NK-92 (cell line): ENCODE results near the gene GJC3.
"Not testable (repeated sequence)": the region's sequence is repeated elsewhere in the genome, so short reads cannot be mapped to it uniquely, and the experiment has no call there.

Experiments
- DNase-seq: peaks from one replicate; lab custom pipeline; 2025; ENCODE audit not compliant: unreplicated experiment; lab: John Stamatoyannopoulos, UW

GJC3 gene

DNA sequence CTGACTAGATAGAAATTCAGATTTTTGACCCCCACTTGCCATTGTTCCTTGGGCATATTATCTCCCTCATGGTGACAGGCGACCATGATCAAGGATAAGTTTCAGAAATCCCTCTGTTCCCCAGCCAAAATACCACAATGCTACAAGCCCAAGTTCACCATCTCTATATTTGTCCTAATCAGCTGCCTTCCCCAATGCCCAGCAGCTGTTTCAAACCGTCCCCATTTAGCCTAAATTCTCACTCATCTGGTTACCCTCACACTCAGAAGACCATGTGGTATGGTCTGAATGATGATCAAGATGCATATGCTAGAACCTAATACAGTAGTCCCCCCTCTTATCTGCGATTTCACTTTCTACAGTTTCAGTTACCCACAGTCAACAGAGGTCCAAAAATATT lies 956 bp upstream of the GJC3 start:
- DNase-seq = no peak

DNA sequence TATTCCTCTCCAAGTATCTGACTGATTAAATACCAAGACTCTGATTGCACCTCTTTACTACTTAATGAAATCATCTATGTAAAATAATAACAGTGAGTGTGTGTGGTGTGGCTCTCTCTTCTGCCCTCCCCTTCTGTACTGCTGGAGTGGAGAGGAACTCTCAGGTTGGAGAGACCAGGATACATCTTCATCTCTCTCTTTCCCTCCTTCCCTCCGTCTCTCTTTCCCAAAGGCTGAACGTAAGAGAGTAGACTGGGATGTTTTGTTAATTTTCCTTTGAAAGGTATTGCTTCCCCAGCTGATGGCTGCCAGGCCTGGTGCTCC lies 272 bp upstream of the GJC3 start:
- DNase-seq = no peak

DNA sequence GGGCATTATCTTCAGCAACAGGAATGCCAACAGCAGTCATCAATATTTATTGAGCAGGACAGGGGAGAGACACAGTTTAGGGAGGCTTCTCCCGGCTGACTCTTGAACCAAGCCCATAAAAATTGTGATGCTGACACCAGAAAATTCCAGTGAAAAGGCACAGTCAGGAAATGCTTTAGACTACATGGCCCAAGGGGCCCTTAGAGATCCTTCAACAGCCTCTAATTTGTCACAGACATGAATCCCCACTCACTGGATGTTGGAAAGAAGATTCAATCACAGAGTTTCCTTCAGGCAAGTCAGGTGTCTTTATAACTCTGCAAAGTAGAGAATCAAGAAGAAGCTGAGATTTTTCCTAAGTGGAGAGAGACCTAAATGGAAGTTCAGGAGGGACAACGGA lies 1.2 kb downstream of the GJC3 start:
- DNase-seq = no peak

DNA sequence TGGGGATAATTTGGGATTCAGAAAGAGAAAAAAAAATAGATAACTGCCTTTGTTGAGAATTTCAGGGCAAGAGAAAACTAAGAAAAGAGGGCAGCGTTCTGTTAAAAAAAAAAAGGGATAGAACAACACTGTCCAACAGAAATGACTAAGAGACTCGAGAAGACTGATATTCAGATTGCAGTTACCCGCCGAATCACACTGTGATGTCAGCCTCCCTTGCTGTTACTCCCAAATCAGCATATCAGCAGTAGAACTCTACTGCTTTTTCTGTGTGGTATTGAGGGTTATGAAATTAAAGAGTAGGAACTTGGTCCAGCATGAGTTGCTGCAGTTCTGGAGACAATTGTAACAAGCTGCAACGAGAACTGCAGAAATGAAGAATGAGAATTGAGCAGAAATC lies 1.9 kb downstream of the GJC3 start:
- DNase-seq = no peak

DNA sequence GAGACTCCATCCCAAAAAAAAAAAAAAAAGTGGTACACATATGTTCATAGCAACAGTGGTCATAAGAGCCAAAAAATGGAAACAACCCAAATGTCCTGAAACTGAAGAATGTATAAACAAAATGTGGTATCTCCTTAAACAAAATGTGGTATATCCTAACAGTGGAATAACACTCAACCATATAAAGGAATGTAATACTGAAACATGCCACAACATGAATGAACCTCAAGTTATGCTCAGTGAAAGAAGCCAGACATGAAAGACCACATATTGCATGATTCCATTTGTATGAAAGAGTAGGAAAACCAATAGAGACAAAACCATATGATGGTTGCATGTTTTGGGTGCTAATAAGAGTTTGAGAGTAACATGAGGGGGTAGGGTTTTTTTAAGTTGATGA lies 3.1 kb downstream of the GJC3 start:
- DNase-seq = no peak

DNA sequence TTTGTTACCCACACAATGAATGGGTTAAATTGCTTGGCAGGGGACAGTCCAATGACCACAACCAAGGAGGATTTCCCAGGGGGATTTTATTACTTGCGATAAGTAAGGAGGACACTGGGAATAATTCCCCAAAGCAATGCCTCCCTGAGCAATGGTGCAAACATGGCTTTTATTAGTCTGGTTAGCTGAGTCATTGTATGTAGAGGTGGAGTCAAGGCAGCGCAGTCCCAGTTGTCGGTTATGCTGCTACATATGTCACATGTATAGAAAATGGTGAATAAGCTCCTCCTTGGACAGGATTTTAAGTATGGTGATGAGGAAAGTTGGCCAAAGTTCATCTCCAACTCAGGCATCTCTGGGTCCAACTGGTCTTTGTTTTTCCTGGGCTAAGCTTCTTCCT lies 6.2 kb downstream of the GJC3 start:
- no peak for DNase-seq

DNA sequence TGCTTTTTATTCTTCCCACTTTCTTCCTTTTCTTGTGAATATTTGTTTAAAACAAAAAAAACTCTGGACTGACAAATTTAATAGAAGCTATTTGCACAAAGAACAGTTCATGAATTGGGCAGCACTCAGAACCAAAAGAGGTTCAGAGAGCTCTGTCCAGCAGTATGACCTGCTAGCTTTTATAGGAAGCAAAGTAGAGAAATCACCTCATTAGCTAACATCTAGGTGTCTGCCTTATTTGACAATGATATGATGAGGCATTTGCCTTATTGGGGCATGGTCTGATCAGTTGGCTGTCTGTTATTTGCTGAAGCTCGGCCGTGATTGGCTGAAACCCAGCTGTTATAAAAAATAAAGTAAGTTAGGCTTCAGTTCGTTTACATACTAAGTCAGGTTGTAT lies 9.3 kb downstream of the GJC3 start:
- no peak for DNase-seq

DNA sequence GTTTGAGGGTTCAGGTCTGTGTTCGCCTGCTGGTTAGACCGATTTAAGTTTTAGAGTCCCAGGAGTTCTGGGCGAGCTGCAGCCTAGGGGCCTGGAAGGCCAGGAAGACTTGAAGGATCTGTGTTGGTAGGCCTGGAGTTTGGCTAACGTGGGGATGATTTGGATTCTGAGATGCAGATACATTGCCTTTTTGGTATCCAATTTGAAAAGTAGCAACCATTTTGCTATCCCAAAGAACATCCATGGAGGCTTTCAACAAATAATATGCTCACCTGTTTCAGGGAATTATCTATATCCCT lies 9.7 kb downstream of the GJC3 start:
- DNase-seq = no peak

DNA sequence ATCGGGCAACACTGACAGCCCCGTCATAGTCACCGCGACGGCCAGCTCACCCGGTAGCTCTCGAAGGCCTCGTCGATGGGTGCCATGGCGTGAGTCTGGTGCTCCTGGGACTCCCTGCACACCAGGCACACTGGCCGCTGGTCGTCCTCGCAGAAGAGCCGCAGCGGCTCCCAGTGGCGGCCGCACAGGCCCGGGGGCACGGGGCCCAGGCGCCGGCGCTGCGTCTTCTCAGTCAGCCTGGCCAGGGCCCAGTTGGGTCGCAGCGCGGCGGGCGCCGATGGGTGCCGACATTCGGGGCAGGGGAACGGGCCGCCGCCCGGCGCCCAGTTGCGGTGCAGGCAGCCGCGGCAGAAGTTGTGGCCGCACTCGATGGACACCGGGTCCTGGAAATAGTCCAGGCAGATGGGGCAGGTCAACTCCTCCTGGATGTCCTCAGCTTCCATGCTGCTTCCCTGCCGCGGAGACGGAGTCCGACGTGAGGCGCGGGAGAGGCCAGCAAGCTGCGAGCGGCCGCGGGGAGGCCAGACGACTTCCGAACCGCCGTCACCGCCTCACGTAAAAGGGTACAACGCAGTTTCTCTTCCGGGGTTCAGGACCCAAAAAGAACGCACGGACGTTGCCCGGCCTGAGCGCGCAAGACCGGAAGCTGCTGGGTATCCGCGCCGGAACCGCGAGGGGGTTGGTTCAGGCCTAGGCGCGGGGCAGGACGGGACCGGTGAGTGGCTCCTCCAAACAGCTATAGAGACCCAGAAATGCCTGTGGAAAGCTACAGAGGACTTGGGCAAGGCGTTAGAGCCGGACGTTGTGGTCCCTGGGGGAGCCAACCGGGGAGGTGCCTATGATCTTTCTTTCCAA lies 10.2 kb downstream of the GJC3 start, which contains the start of gene TRIM4:
Gene TRIM4, minus strand, starts transcription at position 572 of the 855 bp plus-strand sequence. Its CDS starts 129 bp downstream, at position 443.
- no peak for DNase-seq

DNA sequence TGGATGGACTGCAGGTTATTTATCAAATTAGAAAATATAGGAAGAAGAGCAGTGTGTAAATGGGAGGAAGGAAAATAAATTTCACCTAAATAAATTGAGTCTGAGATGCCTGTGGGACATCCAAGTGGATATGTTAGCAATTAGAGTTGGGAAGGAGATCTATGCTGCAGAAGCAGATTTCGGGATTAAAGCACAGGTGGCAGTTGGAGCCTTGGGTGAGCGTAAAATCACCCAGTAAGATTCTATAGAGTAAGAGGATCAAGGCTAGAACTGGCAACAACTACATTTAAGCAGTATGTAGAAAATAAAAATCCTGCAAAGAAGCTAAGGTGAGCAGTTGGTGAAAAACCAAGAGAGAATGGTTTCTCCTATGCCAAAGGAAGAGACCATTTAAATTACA lies 18.4 kb downstream of the GJC3 start:
- DNase-seq = no peak

DNA sequence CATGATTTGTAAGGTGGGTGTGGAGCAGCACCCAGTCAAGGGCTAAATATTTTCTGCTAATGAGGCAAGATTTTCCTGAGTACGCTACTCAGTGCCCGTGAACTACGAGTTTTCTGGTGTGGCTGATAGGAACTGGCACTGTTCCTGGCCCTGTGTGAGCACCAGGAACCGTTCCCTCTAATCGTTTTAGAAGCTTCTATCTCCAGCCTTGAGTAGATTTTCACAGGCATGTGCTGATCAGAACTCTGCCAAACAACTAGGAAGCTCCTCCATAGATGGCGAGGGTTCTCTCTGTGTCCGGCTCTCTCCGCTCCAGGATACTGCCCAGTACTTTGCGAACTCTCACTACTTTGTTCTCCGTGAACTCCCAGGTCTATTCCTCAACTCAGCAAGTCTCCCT lies 27.8 kb downstream of the GJC3 start:
- no peak for DNase-seq

DNA sequence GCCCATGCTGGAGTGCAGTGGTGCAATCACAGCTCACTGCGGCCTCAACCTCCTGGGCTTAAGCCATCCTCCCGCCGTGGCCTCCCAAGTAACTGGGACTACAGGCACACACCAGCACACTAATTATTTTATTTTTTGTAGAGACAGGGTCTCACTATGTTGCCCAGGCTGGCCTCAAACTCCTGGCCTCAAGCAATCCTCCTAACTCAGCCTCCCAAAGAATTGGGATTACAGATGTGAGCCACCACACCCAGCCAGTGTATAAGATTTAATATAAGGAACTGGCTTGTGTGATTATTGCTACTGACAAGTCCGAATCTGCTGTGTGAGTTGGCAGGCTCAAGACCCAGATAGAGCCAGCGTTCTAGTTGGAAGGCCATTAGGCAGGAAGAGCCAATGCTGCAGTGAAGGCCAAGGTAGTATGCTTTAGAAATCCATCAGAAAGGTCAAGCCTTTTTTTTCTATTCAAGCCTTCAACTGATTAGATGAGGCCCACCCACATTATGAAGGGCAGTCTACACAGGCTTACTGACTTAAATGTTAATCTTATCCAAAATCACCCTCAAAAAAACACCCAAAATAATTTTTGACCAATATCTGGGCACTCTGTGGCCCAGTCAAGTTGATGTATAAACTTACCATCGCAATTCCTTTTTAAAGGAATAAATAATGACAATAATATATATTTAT lies 29.4 kb downstream of the GJC3 start:
- DNase-seq = no peak

DNA sequence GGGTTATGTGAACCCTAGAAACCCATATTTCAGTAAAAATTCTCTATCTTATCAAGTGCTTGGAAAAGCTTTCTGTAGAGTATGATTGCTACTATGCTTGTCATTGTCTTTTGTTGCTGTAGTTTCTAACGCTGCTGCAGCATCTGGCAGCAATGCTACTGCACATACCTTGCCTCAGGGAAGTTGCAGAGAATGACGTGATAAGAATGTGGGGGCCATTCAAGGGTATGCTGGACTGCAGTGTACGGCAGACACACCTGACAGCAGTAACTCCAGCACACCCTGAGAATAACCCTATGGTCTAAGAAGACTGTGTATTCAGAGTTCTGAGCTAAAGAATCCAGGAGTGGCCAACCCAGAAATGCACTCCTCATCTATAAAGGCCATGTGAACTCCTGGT lies 30.6 kb downstream of the GJC3 start:
- DNase-seq = no peak

DNA sequence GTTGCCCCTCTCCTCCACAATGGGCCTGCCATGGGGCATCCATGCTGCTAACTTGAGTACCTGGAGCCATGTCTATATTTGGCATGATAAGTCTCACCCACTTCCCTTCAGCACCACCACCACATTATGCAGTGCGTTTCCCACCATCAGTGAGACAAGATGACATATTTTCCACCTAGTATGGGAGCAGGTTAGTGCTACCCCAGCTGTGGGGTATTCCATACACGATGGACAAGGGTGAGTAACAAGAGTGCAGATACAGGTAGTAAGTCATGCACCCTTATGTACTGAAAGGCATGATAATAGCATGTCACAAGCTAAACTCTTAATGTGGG lies 31.4 kb downstream of the GJC3 start:
- no peak for DNase-seq

DNA sequence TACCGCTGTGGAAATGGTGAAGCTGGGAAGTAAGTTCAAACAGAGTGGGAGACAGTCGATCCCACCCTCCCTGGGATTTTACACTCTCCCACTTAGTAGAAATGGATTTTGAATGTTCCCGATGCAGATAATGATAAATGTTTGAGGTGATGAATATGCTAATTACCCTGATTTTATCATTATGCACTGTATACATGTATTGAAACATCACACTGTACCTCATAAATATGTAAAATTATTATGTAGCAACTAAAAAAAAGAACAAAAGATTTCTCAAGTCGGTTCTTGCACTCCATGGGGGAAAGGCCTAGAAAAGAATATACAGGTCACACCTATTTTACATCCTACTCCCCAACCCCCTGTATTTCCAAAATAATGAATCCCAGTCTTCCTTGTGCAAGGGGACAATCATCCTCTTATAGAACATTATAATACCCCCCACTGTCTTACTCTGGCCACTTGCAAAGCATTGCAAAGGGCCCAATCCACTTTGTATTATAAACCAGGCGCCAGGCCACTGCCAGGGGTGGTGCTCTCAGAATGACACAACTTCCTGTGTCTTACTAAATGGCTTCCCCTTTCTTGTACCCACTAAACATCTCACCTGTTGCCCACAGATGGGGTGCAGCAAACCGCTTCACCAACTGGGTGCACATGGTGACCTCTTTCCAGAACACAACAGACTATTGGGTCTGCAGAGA lies 31.9 kb downstream of the GJC3 start:
- DNase-seq = no peak

DNA sequence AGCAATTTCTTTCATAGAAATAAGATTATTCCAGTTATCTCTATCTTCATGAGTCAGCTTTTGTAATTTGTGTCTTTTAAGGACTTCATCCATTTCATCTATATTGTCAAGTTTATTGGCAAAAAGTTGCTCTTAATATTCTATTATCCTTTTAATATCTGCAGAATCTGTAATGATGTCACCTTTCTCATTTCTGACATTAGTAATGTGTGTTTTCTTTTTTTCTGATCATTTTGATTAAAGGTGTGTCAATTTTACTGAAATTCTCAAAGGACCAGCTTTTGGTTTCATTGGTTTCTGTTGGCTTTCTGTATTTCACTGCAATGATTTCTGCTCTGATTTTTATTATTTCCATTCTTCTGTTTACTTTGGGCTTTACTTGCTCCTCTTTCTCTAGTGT lies 34.7 kb downstream of the GJC3 start:
- DNase-seq = no peak

DNA sequence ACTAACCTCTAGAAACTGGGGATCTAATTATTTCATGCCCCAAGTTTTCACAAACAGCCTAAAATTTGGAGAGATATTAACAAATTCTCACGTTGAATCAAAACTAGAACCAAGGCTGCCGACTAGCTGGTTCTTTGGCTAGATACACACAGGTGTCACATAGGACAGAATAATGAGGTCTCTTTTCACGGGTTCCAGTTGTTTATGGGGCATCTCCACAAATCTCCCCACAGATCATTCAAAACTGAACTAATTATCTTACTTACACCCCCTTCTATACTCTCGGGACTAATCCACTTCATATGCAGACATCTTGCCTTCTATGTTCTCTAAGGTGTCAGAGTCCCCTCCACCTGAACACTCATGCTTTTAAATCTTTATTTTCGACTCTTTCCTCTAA lies 36.1 kb downstream of the GJC3 start:
- DNase-seq = no peak

DNA sequence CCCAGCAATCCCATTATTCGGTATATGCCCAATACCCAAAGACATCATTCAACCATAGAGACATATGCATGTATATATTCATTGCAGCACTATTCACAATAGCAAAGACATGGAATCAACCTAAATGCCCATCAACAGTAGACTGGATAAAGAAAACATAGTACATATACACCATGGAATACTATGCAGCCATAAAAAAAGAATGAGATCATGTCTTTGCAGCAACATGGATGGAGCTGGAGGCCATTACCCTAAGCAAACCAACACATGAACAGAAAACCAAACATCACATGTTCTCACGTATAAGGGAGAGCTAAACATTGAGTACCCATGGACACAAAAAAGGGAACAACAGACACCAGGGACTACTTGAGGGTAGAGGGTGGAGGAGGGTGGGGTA lies 39.1 kb downstream of the GJC3 start:
- DNase-seq = not testable (repeated sequence)

DNA sequence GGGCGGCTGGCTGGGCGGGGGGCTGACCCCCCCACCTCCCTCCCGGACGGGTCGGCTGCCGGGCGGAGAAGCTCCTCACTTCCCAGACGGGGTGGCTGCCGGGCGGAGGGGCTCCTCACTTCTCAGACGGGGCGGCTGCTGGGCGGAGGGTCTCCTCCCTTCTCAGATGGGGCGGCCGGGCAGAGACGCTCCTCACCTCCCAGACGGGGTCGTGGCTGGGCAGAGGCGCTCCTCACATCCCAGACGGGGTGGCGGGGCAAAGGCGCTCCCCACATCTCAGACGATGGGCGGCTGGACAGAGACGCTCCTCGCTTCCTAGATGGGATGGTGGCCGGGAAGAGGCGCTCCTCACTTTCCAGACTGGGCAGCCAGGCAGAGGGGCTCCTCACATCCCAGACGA lies 41.1 kb downstream of the GJC3 start:
- DNase-seq = not testable (repeated sequence)

DNA sequence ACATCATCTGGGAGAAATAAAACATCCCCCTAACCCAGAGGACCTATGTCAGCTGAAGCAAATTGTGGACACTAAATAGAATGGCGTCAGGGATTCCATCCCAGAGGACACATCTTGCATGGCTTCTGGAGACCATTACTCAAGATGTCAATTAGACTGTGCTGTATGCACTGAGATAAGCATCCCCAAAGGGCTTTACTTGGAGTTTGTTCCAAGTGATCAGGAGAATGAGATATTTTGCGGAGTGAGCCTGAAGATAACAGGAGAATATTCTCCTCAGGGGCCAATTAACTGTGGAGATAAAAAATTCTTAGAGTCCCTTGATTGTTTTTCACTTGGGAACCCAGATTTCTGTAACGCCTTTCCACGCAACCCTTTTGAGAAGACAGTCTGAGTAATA lies 48.0 kb downstream of the GJC3 start:
- DNase-seq = no peak

DNA sequence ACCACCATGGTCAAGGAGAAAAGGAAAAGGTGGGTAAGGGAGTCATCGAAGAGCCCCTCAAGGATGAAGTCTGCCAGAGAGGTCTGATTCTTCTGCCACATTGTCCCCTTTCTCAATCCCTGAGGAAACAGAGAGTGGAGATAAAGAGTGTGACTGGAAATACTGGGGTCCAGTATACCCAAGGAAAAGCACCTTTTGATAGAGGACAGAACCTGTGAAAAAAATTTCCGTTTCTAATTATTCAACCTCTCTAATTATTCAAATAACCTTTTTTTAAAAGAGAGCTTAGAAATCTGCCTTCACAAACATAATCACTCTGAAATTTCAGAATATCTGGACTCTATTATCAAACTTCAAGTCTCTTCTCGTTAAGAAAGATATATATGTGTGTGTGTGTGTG lies 52.5 kb downstream of the GJC3 start, which contains the start of gene OR2AE1:
Gene OR2AE1, minus strand, starts transcription at position 101 of the 400 bp plus-strand sequence. Its CDS starts 0 bp downstream, at position 101.
- no peak for DNase-seq

DNA sequence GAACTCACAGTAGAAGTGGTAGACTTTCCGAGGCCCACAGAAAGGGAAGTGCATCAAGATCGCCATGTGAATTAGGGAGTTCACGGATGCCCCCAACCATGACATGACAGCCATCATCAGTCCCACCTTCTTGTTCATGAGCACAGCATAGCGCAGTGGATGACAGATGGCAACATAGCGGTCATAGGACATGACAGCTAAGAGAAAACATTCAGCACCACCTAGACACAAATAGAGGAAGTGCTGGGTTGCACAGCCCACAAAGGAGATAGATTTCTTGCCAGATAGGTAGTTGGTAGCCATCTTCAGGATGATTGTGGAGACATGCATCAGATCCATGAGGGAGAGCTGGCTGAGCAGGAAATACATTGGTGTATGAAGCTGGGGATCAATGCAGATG lies 52.9 kb downstream of the GJC3 start:
- no peak for DNase-seq
